CD4-positive, alpha-beta T cell (primary cell): Measurements from ENCODE around the gene HIPK2. TPM values are rescaled to one million over a fixed set of nuclear protein-coding genes. Genes with fewer than 3 reads are reported as not detected.
A peak's percentile ranks its signal among the peaks of the same experiment; 100 is the strongest.

Experiments used
- ATAC-seq: fragments of 200-7000 bp; cut with Tn5 transposase; one replicate; pipeline ENCODE4 v1.10.0; 2022; ENCODE audit warnings: mild to moderate bottlenecking; ENCODE audit not compliant: poor library complexity
- CTCF ChIA-PET: fragments of 350-600 bp; sonication (Branson Sonifier 250); formaldehyde crosslinking; loops from one replicate; lab custom pipeline; 2021; ENCODE audit warnings: antibody characterized with exemption, inconsistent platforms; lab: Charles Lee
- POLR2A ChIA-PET: fragments of 350-600 bp; sonication (Branson Sonifier 250); formaldehyde crosslinking; loops from one replicate; lab custom pipeline; 2021; ENCODE audit warnings: antibody characterized with exemption, inconsistent platforms; lab: Charles Lee
- DNase-seq, 14 experiments: peaks; one replicate each; pipeline ENCODE4 v3.0.0-alpha.2; 2013 to 2020; ENCODE audit warnings: mixed read lengths in 2 of 14
- H3K27ac ChIP-seq, 2 donors: one replicate each; pipeline versions ENCODE4 v1.5.1 to v1.7.0; 2013; ENCODE audit warnings: low read length in 2 of 2, low read depth in 1 of 2, mild to moderate bottlenecking in 1 of 2
- H3K27me3 ChIP-seq, 2 experiments: 1 replicate in 1 of 2; 2 replicates in 1 of 2; pipeline versions ENCODE4 v1.6.1 to v1.7.0; 2013; ENCODE audit warnings: low read length in 2 of 2, control low read depth in 1 of 2, mild to moderate bottlenecking in 1 of 2, moderate library complexity in 1 of 2; ENCODE audit not compliant: insufficient read depth in 2 of 2, control insufficient read depth in 1 of 2
- H3K36me3 ChIP-seq: one replicate; pipeline ENCODE4 v1.6.1; 2013; ENCODE audit warnings: low read length, control low read depth; ENCODE audit not compliant: insufficient read depth
- H3K4me1 ChIP-seq: one replicate; pipeline ENCODE4 v1.6.1; 2013; ENCODE audit warnings: low read length, control low read depth; ENCODE audit not compliant: insufficient read depth
- H3K4me3 ChIP-seq: one replicate; pipeline ENCODE4 v1.5.1; 2013; ENCODE audit warnings: mild to moderate bottlenecking, low read length, moderate library complexity
- H3K9me3 ChIP-seq, 2 experiments: 1 replicate in 1 of 2; 2 replicates in 1 of 2; pipeline versions ENCODE4 v1.6.1 to v1.7.0; 2013; ENCODE audit warnings: low read length in 2 of 2, mild to moderate bottlenecking in 2 of 2, control low read depth in 1 of 2, moderate library complexity in 1 of 2; ENCODE audit not compliant: control insufficient read depth in 1 of 2, insufficient read depth in 1 of 2
- H3K27ac Mint-ChIP-seq: one replicate; pipeline ENCODE4 v1.8.0; 2020; ENCODE audit warnings: mixed read lengths
- H3K27me3 Mint-ChIP-seq: one replicate; pipeline ENCODE4 v1.8.0; 2021; ENCODE audit warnings: mixed read lengths
- H3K36me3 Mint-ChIP-seq: one replicate; pipeline ENCODE4 v1.8.0; 2021; ENCODE audit warnings: low read depth, mixed read lengths
- H3K4me1 Mint-ChIP-seq: one replicate; pipeline ENCODE4 v1.8.0; 2021; ENCODE audit warnings: low read depth, mixed read lengths
- H3K4me3 Mint-ChIP-seq: one replicate; pipeline ENCODE4 v1.8.0; 2020; ENCODE audit warnings: mild to moderate bottlenecking, mixed read lengths
- H3K9me3 Mint-ChIP-seq: one replicate; pipeline ENCODE4 v1.8.0; 2020; ENCODE audit warnings: mixed read lengths
- intact Hi-C, 2 experiments: fragments of 100-400 bp; cut with DNase I in 1 of 2; cut with micrococcal nuclease in 1 of 2; formaldehyde crosslinking; loops; one replicate each; pipeline versions ENCODE4 v1.15.1 to v1.9.0; 2023 to 2025; cut with DNase I, micrococcal nuclease
- total RNA-seq, 174 experiments: library from RNA in 2 of 174; stranded (reverse) in 2 of 174; gene quantifications; one replicate each; pipeline ENCODE4 v1.2.3 and lab custom pipeline; 2021 to 2026
- TF ChIP-seq, protein P1 (sequence below): fragments of 200-600 bp; IDR thresholded peaks from one replicate; pipeline ENCODE4 v1.8.0; 2022; ENCODE audit warnings: antibody characterized with exemption, mild to moderate bottlenecking

HIPK2 gene
- total RNA-seq, 2 experiments from 2014 or later = 36.5 to 37.0 TPM

DNA sequence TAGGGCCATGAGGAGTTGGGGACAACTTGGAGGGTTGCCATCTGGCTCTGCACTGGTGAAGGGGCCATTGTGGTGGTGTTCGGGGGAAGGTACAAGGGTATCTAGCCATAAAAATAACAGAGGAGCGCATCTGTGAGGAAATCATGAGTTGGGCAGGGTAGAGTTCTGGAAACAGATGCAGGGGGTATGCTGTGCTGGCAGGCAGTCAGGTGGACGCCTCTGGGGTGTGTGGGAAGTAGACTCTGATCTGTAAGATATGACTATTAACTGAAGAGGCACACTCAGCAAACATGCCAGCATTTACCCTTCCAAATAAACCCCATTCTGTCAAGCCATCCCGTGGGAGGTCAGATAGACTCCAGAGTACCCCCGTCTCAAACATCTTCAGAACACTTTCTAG lies 174.5 kb downstream of the HIPK2 start:
- no peak overlapping the region for H3K4me3 Mint-ChIP-seq
- Histone ChIP-seq H3K27me3 (no peaks in the 10 kb centered on the region), H3K9me3 (no peaks in the 10 kb centered on the region), H3K4me1 (no peaks in the 10 kb centered on the region), H3K36me3 (peaks cover 67% of the 10 kb centered on the region), H3K4me3 (no peak overlapping the region), H3K27ac (no peak overlapping the region)
- H3K4me1 Mint-ChIP-seq = no peaks in the 10 kb centered on the region
- intact Hi-C loops = loop anchor here (2.0 to 10.0 kb wide), 2 partner anchors 400 to 702 kb away; no protein-coding TSS in a partner anchor
- TF ChIP-seq, protein P1, sequence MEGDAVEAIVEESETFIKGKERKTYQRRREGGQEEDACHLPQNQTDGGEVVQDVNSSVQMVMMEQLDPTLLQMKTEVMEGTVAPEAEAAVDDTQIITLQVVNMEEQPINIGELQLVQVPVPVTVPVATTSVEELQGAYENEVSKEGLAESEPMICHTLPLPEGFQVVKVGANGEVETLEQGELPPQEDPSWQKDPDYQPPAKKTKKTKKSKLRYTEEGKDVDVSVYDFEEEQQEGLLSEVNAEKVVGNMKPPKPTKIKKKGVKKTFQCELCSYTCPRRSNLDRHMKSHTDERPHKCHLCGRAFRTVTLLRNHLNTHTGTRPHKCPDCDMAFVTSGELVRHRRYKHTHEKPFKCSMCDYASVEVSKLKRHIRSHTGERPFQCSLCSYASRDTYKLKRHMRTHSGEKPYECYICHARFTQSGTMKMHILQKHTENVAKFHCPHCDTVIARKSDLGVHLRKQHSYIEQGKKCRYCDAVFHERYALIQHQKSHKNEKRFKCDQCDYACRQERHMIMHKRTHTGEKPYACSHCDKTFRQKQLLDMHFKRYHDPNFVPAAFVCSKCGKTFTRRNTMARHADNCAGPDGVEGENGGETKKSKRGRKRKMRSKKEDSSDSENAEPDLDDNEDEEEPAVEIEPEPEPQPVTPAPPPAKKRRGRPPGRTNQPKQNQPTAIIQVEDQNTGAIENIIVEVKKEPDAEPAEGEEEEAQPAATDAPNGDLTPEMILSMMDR = no peak
- H3K27ac Mint-ChIP-seq = no peak overlapping the region
- H3K9me3 Mint-ChIP-seq = no peaks in the 10 kb centered on the region
- H3K36me3 Mint-ChIP-seq = peaks cover 58% of the 10 kb centered on the region
- ATAC-seq (no peak), DNase-seq (no peak)
- ChIA-PET CTCF (interaction anchor here (2.4 to 2.5 kb wide), 2 partner anchors 15 to 17 kb away, joined by 6 to 15 read pairs; no protein-coding TSS in a partner anchor), POLR2A (no interaction called here)
- no peaks in the 10 kb centered on the region for H3K27me3 Mint-ChIP-seq

DNA sequence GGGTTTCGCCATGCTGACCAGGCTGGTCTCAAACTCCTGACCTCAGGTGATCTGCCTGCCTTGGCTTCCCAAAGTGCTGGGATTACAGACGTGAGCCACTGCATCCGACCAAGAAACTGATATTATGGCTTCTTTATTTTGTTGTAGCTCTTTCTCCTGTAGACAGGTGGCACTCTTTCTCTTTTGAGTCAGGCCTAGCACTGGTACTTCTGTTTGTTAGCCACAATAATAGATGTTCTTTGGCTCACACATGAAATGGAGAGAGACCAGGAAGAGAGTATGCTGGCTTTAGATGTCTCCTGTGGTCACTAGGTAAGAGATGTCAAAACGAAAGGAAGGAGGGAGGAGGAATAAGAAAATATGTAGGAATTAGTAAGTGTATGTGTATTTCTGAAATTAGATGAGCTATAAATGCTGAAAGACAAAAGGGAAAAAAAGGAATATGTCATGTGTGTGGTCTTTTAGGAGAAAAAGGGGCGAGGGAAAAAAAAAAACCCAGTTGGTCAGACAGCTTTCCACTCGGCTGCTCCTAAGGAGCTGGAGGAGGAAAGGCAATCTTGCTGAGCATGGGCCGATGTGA lies 175.6 kb downstream of the HIPK2 start:
- no peaks in the 10 kb centered on the region for H3K27me3 Mint-ChIP-seq
- no peak overlapping the region for H3K4me3 ChIP-seq
- H3K36me3 Mint-ChIP-seq = peaks cover 62% of the 10 kb centered on the region
- ATAC-seq (peak; percentile 78), DNase-seq (peak in 3 of 14 experiments; percentile 40 to 53 (median 51))
- TF ChIP-seq, protein P1 = peak; percentile 70
- H3K4me3 Mint-ChIP-seq = no peak overlapping the region
- intact Hi-C loops = loop anchor here (1.0 to 10.0 kb wide), 4 partner anchors 44 to 703 kb away; no protein-coding TSS in a partner anchor
- peaks cover 71% of the 10 kb centered on the region for H3K36me3 ChIP-seq
- no peaks in the 10 kb centered on the region for H3K27me3 ChIP-seq
- H3K4me1 Mint-ChIP-seq = no peaks in the 10 kb centered on the region
- H3K27ac ChIP-seq = no peak overlapping the region
- no peak overlapping the region for H3K27ac Mint-ChIP-seq
- H3K4me1 ChIP-seq = no peaks in the 10 kb centered on the region
- ChIA-PET POLR2A (interaction anchor here (1.0 to 1.2 kb wide), 2 partner anchors 15 to 38 kb away, joined by 3 read pairs; no protein-coding TSS in a partner anchor), CTCF (interaction anchor here (0.7 to 2.5 kb wide), 11 partner anchors 8 to 773 kb away, joined by 3 to 15 read pairs (median 4); no protein-coding TSS in a partner anchor)
- no peaks in the 10 kb centered on the region for H3K9me3 ChIP-seq
- H3K9me3 Mint-ChIP-seq = no peaks in the 10 kb centered on the region

DNA sequence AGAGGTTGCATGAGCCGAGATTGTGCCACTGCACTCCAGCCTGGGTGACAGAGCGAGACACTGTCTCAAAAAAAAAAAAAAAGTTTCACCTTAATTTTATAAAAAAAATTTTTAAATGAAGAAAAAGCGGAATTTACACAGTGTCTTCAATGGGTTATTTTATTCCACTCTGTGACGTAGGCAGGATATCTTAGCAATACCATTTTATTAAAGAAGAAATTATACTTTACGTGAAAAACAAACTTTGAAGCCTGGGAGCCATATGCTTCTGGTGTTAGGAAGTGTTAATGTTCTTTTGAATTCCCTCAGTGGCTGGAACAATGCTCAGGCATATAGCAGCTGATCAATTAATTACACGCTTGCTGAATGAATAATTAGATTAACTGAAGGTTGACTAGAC lies 176.6 kb downstream of the HIPK2 start:
- no peak overlapping the region for H3K4me3 Mint-ChIP-seq
- no peak overlapping the region for H3K27ac Mint-ChIP-seq
- POLR2A ChIA-PET = no interaction called here
- no peak for ATAC-seq
- H3K9me3 Mint-ChIP-seq = no peaks in the 10 kb centered on the region
- no peaks in the 10 kb centered on the region for H3K4me1 Mint-ChIP-seq
- H3K4me1 ChIP-seq = no peaks in the 10 kb centered on the region
- peaks cover 62% of the 10 kb centered on the region for H3K36me3 Mint-ChIP-seq
- no peak for DNase-seq
- no peak overlapping the region for H3K4me3 ChIP-seq
- no peak overlapping the region for H3K27ac ChIP-seq
- H3K36me3 ChIP-seq = peaks cover 79% of the 10 kb centered on the region
- CTCF ChIA-PET = interaction anchor here (0.5 to 2.4 kb wide), 6 partner anchors 12 to 1977 kb away, joined by 3 to 15 read pairs (median 6); no protein-coding TSS in a partner anchor
- no peaks in the 10 kb centered on the region for H3K27me3 Mint-ChIP-seq
- no peaks in the 10 kb centered on the region for H3K27me3 ChIP-seq
- TF ChIP-seq, protein P1 = no peak
- no peaks in the 10 kb centered on the region for H3K9me3 ChIP-seq
- intact Hi-C loops = loop anchor here in 1 of 2 experiments (10.0 kb wide), 1 partner anchor 704 kb away; no protein-coding TSS in a partner anchor
